ENCODE data around the gene PRPF19. TPM values are rescaled to one million over a fixed set of nuclear protein-coding genes. Genes with fewer than 3 reads are reported as not detected.
A peak's percentile ranks its signal among the peaks of the same experiment; 100 is the strongest.

Gene PRPF19
- total and polyA plus RNA-seq, 2 of the 8 experiments (the other 6 are each of a cell fraction or from before 2014, with no cell fraction given), result 107 to 141 TPM

DNA sequence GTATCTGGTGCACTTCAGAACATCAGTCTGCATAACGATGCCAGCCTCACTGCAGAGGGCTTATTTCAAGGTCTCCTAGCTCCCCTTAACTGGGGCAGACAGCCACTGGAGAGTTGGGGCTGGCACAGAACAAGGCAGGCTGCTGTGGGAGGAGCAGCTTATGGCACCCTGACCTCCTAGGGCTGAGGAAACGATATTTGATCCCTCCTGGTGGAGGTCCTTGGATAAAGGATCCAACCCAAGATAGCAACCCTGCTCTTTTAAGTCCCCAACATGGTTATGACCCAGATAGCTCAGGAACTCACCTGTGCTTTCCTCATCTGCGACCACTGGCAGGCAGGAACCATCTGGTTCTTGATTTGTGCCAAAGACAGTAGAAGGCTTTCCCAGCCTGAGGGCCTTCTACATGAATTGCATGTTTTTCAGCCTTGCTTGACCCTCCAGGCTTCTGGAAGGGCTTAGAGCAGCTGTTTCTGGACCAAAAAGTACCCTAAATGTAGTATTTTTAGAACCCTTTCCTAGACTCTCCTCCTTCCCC is 10.4 kb upstream of the PRPF19 start:
- Histone ChIP-seq H2BK120ac (replicated peaks; ENCODE audit: low read depth, low read length) (no peak overlapping the region), H3K36me3 (ENCODE audit: control insufficient read depth in 2 of 4, insufficient read depth in 4 of 4, low read length in 3 of 4) (peaks cover 3 to 14% (median 7%) of the 10 kb centered on the region in 4 experiments; a peak in 5 of 8 replicates), H4K5ac (ENCODE audit: insufficient read length, low read depth, low read length) (no peak overlapping the region), H3K27me3 (replicated peaks in 1 of 4; ENCODE audit: control insufficient read depth in 3 of 4, extremely low read depth in 1 of 4, insufficient read depth in 3 of 4, low read length in 3 of 4) (no peaks in the 10 kb centered on the region; a peak in 1 of 7 replicates), H3K4me2 (ENCODE audit: insufficient read depth in 1 of 2, low read depth in 2 of 2, low read length in 2 of 2) (no peak overlapping the region; a peak in 1 of 4 replicates), H2BK5ac (ENCODE audit: low read depth, low read length) (no peak overlapping the region), H2AK5ac (ENCODE audit: low read depth, low read length) (no peak overlapping the region), H4K91ac (replicated peaks; ENCODE audit: insufficient read length, low read length) (no peak overlapping the region), H3K23me2 (ENCODE audit: low read depth, low read length) (peaks cover 8% of the 10 kb centered on the region), H3K14ac (ENCODE audit: insufficient read length) (no peak overlapping the region), H2AFZ (ENCODE audit: low read length) (no peak overlapping the region), H3K4ac (replicated peaks; ENCODE audit: insufficient read length, low read depth, low read length) (no peak overlapping the region), H2BK12ac (ENCODE audit: low read depth, low read length) (peak overlapping the region; percentile 13; the same call in 1 of the 2 replicates), H3K79me1 (ENCODE audit: low read depth, low read length) (no peaks in the 10 kb centered on the region; the same call in 1 of the 2 replicates), H3K18ac (ENCODE audit: extremely low read depth, low read length) (no peak overlapping the region), H3K9me3 (ENCODE audit: insufficient read depth in 2 of 2, low read depth in 1 of 2, low read length in 1 of 2) (no peaks in the 10 kb centered on the region), H3K4me3 (ENCODE audit: extremely low read depth in 1 of 4, insufficient read depth in 2 of 4, low read depth in 3 of 4, low read length in 4 of 4) (no peak overlapping the region), H3K56ac (replicated peaks; ENCODE audit: insufficient read length, low read depth, low read length) (no peak overlapping the region), H3K23ac (ENCODE audit: insufficient read length) (no peak overlapping the region), H3K9ac (replicated peaks in 1 of 4; ENCODE audit: extremely low read depth in 1 of 4, low read depth in 3 of 4, low read length in 3 of 4) (no peak overlapping the region; a peak in 2 of 7 replicates), H3K27ac (ENCODE audit: low read depth, low read length) (no peak overlapping the region), H3K4me1 (replicated peaks in 1 of 4; ENCODE audit: control insufficient read depth in 3 of 4, insufficient read depth in 4 of 4, low read length in 3 of 4) (peaks cover 10 to 27% (median 18%) of the 10 kb centered on the region in 4 experiments), H4K8ac (ENCODE audit: extremely low read depth, insufficient read depth, low read length) (no peak overlapping the region), H3K79me2 (ENCODE audit: control insufficient read depth in 1 of 2, insufficient read depth in 2 of 2, low read length in 2 of 2) (peaks cover 5 to 24% of the 10 kb centered on the region in 2 experiments), H4K20me1 (replicated peaks in 1 of 2; ENCODE audit: control insufficient read depth in 1 of 2, insufficient read depth in 2 of 2, low read length in 2 of 2) (peaks cover 0 to 13% of the 10 kb centered on the region in 2 experiments), H2BK20ac (ENCODE audit: low read length) (no peak overlapping the region), H2BK15ac (ENCODE audit: low read length) (no peak overlapping the region; the same call in 1 of the 2 replicates)
- CTCF ChIA-PET (ENCODE audit: partially characterized antibody), result interaction anchor here (1.2 to 1.7 kb wide), 3 partner anchors 12 to 219 kb away, joined by 4 to 5 read pairs (median 4); no protein-coding TSS in a partner anchor
- TF ChIP-seq ASH2L (IDR thresholded peaks at IDR 0.05; ENCODE audit: low read length) (no peak), YY1 (IDR thresholded peaks at IDR 0.05; ENCODE audit: low read depth, low read length) (no peak), SRF (IDR thresholded peaks at IDR 0.05; ENCODE audit: low read depth, low read length) (no peak), HDAC6 (IDR thresholded peaks at IDR 0.05; ENCODE audit: low read depth, low read length) (no peak), BACH1 (IDR thresholded peaks at IDR 0.05; ENCODE audit: low read length) (no peak), GTF2F1 (IDR thresholded peaks at IDR 0.05; ENCODE audit: borderline replicate concordance, low read depth, low read length) (no peak), TAF1 (IDR thresholded peaks at IDR 0.05; ENCODE audit: low read depth, low read length) (no peak)
- 91% methylated on average over 3 of the region's 3 CpGs; no CpG with 5 or more reads in 1 of the 2 experiments for WGBS, 2 experiments (ENCODE audit: extremely low coverage in 1 of 2, insufficient coverage in 1 of 2, insufficient read length in 1 of 2, insufficient replicate concordance in 2 of 2, low coverage in 1 of 2, low lambda C conversion rate in 2 of 2, missing lambda C conversion rate in 1 of 2)
- POLR2A ChIA-PET (ENCODE audit: partially characterized antibody), result interaction anchor here (1.2 to 4.2 kb wide), 2 partner anchors 11 to 27 kb away, joined by 3 to 28 read pairs; partner anchors contain the start of gene PRPF19
- FAIRE-seq, result no peak
- no peak for DNase-seq (ENCODE audit: low read depth in 1 of 2, low spot score in 2 of 2)
